K562 (cell line): ENCODE measurements around the gene AMH. TPM values are rescaled to one million over a fixed set of nuclear protein-coding genes. Genes with fewer than 3 reads are reported as not detected.

Source experiments
- CTCF ChIP-seq, 3 experiments: IDR thresholded peaks in 2 of 3; conservative IDR thresholded peaks in 1 of 3; 2 replicates each; pipeline ENCODE4 v1.5.1; 2011 to 2012; ENCODE audit warnings: low read length in 3 of 3, mild to moderate bottlenecking in 3 of 3, control low read depth in 2 of 3, improper control_type of control experiment in 1 of 3, inconsistent platforms in 1 of 3, low read depth in 1 of 3, mixed read lengths in 1 of 3, moderate library complexity in 1 of 3; ENCODE audit not compliant: insufficient read depth in 2 of 3
- E2F1 ChIP-seq: sonication (generic); formaldehyde crosslinking; IDR thresholded peaks from 2 replicates; pipeline ENCODE4 v1.8.1; 2023; ENCODE audit warnings: mild to moderate bottlenecking, missing genetic modification reagents, moderate library complexity
- EGR1 ChIP-seq: fragments of 450-650 bp; conservative IDR thresholded peaks from 2 replicates; pipeline ENCODE4 v1.6.1; 2017; ENCODE audit warnings: mild to moderate bottlenecking
- FOXK1 ChIP-seq: sonication (generic); formaldehyde crosslinking; IDR thresholded peaks from 2 replicates; pipeline ENCODE4 v1.8.0; 2022; ENCODE audit warnings: missing genetic modification reagents, mild to moderate bottlenecking, borderline replicate concordance
- HIVEP1 ChIP-seq: fragments of 250-450 bp; sonication (Bioruptor Pico); IDR thresholded peaks from 2 replicates; pipeline ENCODE4 v1.4.0; 2020; ENCODE audit warnings: mild to moderate bottlenecking
- NFE2 ChIP-seq: IDR thresholded peaks from 2 replicates; pipeline ENCODE4 v1.6.1; 2014; ENCODE audit warnings: antibody characterized with exemption, low read depth
- OTX1 ChIP-seq: fragments of 450-650 bp; formaldehyde crosslinking; IDR thresholded peaks from 2 replicates; pipeline ENCODE4 v1.4.0; 2022; ENCODE audit warnings: mild to moderate bottlenecking
- SIN3B ChIP-seq: fragments of 450-650 bp; IDR thresholded peaks from 2 replicates; pipeline ENCODE4 v1.6.1; 2017; ENCODE audit warnings: low read depth, mild to moderate bottlenecking, moderate library complexity
- XRCC5 ChIP-seq: fragments of 200-400 bp; formaldehyde crosslinking; IDR thresholded peaks from 2 replicates; pipeline ENCODE4 v1.6.1; 2017; ENCODE audit warnings: low read depth, mild to moderate bottlenecking, low read length
- ZNF253 ChIP-seq: fragments of 250-450 bp; sonication (Bioruptor Pico); conservative IDR thresholded peaks from 2 replicates; pipeline ENCODE4 v1.6.1; 2021; ENCODE audit warnings: mild to moderate bottlenecking
- polyA plus RNA-seq, 8 experiments: library from polyadenylated mRNA; depleted of rRNA in 4 of 8; stranded (reverse) in 5 of 8; unstranded in 3 of 8; fragments of >200 nt; fragmentation: Nextera tagmentation in 2 of 8; fragmentation: Illumina TruSeq in 1 of 8; extraction: Ambion mirVana in 2 of 8; extraction: Trizol in 1 of 8; gene quantifications; 2 replicates each; pipeline versions ENCODE4 v1.2.1 to v1.2.3, GENCODE V29; 2011 to 2014; ENCODE audit warnings: inconsistent platforms in 1 of 8, missing spikeins in 1 of 8
- total RNA-seq, 7 experiments: library from RNA; depleted of rRNA in 6 of 7; stranded (reverse); fragments of >200 nt in 6 of 7; fragmentation: Illumina TruSeq in 2 of 7; extraction: Trizol in 2 of 7; gene quantifications; 2 replicates each; pipeline versions ENCODE4 v1.2.1 to v1.2.3, GENCODE V29; 2011 to 2021; ENCODE audit warnings: low replicate concordance in 1 of 7
- TF ChIP-seq, protein P1 (sequence below): sonication (generic); formaldehyde crosslinking; IDR thresholded peaks from 2 replicates; pipeline ENCODE4 v1.8.0; 2022; ENCODE audit warnings: mild to moderate bottlenecking, missing genetic modification reagents
- TF ChIP-seq, protein P2 (sequence below): sonication (generic); formaldehyde crosslinking; IDR thresholded peaks from 2 replicates; pipeline ENCODE4 v1.5.0; 2020; ENCODE audit warnings: missing genetic modification reagents
- TF ChIP-seq, protein P3 (sequence below): fragments of 450-650 bp; formaldehyde crosslinking; IDR thresholded peaks from 2 replicates; pipeline ENCODE4 v1.4.0; 2022; ENCODE audit warnings: mild to moderate bottlenecking, moderate library complexity
- TF ChIP-seq, protein P4 (sequence below), 2 experiments: IDR thresholded peaks; 2 replicates each; pipeline ENCODE4 v1.6.1; 2011; ENCODE audit warnings: borderline replicate concordance in 1 of 2, control low read depth in 1 of 2, low read depth in 1 of 2, low read length in 1 of 2, mild to moderate bottlenecking in 1 of 2, mixed read lengths in 1 of 2, moderate library complexity in 1 of 2; ENCODE audit not compliant: insufficient read depth in 1 of 2, insufficient read length in 1 of 2, poor library complexity in 1 of 2, severe bottlenecking in 1 of 2; ENCODE audit errors: extremely low read depth in 1 of 2

The AMH gene
- total and polyA plus RNA-seq, 9 of the 15 experiments (the other 6 are each of a cell fraction or from before 2014, with no cell fraction given), result 0.29 to 27.4 (median 2.6) TPM; not detected in 2

- TF ChIP-seq, protein P1, sequence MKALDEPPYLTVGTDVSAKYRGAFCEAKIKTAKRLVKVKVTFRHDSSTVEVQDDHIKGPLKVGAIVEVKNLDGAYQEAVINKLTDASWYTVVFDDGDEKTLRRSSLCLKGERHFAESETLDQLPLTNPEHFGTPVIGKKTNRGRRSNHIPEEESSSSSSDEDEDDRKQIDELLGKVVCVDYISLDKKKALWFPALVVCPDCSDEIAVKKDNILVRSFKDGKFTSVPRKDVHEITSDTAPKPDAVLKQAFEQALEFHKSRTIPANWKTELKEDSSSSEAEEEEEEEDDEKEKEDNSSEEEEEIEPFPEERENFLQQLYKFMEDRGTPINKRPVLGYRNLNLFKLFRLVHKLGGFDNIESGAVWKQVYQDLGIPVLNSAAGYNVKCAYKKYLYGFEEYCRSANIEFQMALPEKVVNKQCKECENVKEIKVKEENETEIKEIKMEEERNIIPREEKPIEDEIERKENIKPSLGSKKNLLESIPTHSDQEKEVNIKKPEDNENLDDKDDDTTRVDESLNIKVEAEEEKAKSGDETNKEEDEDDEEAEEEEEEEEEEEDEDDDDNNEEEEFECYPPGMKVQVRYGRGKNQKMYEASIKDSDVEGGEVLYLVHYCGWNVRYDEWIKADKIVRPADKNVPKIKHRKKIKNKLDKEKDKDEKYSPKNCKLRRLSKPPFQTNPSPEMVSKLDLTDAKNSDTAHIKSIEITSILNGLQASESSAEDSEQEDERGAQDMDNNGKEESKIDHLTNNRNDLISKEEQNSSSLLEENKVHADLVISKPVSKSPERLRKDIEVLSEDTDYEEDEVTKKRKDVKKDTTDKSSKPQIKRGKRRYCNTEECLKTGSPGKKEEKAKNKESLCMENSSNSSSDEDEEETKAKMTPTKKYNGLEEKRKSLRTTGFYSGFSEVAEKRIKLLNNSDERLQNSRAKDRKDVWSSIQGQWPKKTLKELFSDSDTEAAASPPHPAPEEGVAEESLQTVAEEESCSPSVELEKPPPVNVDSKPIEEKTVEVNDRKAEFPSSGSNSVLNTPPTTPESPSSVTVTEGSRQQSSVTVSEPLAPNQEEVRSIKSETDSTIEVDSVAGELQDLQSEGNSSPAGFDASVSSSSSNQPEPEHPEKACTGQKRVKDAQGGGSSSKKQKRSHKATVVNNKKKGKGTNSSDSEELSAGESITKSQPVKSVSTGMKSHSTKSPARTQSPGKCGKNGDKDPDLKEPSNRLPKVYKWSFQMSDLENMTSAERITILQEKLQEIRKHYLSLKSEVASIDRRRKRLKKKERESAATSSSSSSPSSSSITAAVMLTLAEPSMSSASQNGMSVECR (CRISPR knock-in tag), result no peak; the same call in 1 of the 2 replicates
- peak; percentile 81 for TF ChIP-seq E2F1 (CRISPR knock-in tag)
- TF ChIP-seq, protein P2, sequence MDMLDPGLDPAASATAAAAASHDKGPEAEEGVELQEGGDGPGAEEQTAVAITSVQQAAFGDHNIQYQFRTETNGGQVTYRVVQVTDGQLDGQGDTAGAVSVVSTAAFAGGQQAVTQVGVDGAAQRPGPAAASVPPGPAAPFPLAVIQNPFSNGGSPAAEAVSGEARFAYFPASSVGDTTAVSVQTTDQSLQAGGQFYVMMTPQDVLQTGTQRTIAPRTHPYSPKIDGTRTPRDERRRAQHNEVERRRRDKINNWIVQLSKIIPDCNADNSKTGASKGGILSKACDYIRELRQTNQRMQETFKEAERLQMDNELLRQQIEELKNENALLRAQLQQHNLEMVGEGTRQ (CRISPR knock-in tag), result no peak
- no peak for TF ChIP-seq OTX1
- TF ChIP-seq, protein P3, sequence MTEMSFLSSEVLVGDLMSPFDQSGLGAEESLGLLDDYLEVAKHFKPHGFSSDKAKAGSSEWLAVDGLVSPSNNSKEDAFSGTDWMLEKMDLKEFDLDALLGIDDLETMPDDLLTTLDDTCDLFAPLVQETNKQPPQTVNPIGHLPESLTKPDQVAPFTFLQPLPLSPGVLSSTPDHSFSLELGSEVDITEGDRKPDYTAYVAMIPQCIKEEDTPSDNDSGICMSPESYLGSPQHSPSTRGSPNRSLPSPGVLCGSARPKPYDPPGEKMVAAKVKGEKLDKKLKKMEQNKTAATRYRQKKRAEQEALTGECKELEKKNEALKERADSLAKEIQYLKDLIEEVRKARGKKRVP (CRISPR knock-in tag), result no peak
- no peak for TF ChIP-seq NFE2
- TF ChIP-seq HIVEP1 (CRISPR knock-in tag), result no peak
- TF ChIP-seq, protein P4, sequence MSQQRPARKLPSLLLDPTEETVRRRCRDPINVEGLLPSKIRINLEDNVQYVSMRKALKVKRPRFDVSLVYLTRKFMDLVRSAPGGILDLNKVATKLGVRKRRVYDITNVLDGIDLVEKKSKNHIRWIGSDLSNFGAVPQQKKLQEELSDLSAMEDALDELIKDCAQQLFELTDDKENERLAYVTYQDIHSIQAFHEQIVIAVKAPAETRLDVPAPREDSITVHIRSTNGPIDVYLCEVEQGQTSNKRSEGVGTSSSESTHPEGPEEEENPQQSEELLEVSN (IDR thresholded peaks at IDR 0.05; ENCODE audit: borderline replicate concordance in 1 of 2, extremely low read depth in 1 of 2, insufficient read depth in 1 of 2, insufficient read length in 1 of 2, low read depth in 1 of 2, low read length in 1 of 2, poor library complexity in 1 of 2, severe bottlenecking in 1 of 2), result peak in 1 of 2 experiments; percentile 58
- TF ChIP-seq XRCC5, result no peak
- TF ChIP-seq SIN3B, result peak; percentile 45; the same call in 1 of the 2 replicates
- TF ChIP-seq FOXK1 (CRISPR knock-in tag), result no peak
- no peak; the same call in 1 of the 2 replicates for TF ChIP-seq EGR1
- TF ChIP-seq CTCF (IDR thresholded peaks at IDR 0.05 in 2 of 3, conservative IDR thresholded peaks at IDR 0.05 in 1 of 3; ENCODE audit: insufficient read depth in 2 of 3, low read depth in 1 of 3, low read length in 3 of 3), result peak in 1 of 3 experiments; percentile 21; a peak in 2 of 6 replicates
- TF ChIP-seq ZNF253 (CRISPR knock-in tag), result no peak
These were observed 20.4 kb downstream of the AMH start (continued) for GRCh38 chr19:2269244-2270156.
